NCI-H524 (cell line): ENCODE data around the gene CRBN.

ENCODE experiments used
- DNase-seq, 2 experiments: peaks; one replicate each; lab custom pipeline; 2025; lab: John Stamatoyannopoulos, UW

Gene CRBN

DNA sequence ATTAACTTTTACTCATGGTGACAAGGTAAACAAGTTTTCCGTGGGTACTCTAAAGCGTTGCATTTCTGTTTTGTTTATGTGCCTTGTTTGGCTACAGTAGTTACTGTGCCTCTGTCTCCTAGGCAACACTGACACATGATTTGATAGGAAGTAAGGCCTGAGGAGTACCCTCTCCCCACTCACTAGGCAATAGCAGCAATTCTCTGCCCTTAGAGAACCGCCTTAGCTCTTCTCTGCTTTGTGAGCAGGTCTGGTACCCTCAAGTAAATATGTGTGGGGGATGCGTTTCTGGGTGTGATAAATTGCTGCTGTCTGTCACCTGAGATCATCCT is 69.2 kb downstream of the CRBN start, which contains the start of gene IL5RA:
TSS of gene IL5RA (minus strand) at position 76 of the 332 bp plus-strand sequence. CDS start 5,390 bp downstream, outside the sequence.
- no peak for DNase-seq

DNA sequence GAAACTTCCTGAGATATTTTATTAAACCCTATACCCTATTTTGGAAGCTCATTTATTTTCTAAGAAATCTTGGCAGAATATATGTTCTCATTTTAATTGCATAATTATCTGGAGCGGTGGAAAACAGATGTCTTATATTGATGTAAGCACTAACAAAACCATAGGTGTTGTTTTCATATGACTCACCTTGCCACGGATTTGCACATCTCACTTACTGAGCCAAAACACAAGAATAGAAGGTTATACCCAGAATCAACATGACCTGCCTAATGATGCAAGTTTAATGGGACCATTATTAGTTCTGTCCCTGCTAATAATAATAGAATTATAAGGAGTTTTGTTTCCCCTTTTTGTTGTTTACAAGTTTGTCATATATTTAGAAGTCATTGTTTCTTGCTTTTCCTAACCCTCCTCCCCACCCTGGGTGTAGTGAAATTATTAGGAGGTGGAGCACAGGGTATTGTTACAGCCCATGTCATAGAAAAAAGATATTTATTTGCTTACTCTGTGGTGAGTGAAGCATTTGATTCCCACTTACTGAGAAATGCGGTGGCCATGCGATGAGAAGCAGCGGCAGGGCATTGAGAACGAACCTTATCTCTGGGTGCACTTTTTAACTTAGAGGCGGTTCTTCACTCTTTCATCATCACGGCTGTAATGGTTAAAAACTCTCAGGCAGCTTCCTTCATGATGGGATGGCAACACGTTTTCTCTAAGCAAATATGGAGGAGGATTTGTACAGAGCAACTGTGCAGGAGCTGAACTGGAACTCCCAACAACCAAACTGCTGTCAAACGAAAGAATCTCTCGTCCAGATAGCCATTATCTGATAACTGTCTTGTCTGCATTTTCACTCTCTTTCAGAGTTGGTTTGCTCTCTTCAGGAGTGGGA is 69.8 kb downstream of the CRBN start:
- DNase-seq: no peak

DNA sequence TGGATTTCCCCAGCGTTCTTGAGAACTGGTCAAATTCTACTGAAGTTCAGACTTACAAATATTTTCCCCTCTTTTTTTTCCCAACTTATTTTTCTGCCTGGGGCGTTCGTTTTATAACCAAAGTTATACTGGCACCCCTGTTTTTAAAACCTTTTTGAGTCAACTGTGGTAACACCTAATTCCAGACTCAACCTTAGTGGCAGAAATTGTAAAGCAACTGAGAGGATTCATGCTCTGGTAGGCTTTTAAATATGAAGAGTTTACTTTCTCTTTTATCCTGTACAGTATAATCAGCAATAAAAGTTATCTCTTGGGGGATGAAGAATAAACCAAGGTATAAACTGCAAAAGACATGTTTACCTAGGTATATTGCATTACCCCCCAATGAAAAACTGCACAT is 71.6 kb downstream of the CRBN start:
- no peak for DNase-seq

- no peak for DNase-seq
These were observed 72.3 kb downstream of the CRBN start for GRCh38 chr3:3107181-3107580.

DNA sequence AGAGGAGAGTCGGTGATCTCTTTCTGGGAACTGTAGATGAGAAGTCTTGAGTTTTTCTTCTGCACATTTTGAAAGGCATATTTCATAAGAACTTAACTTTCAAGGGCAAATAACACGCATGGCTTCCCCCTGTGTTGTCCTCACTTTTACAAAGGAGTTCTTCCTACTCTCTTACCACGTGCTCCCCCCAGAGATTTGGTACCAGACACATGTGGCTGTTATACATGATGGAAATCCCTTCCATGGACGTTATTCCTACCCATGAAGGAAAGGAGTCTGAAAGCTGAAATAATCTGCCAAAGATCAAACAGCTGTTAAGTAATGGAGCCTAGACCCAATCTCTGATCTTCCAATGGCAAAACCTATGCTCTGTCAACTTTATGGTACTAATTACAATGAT is 73.7 kb downstream of the CRBN start:
- DNase-seq: no peak

DNA sequence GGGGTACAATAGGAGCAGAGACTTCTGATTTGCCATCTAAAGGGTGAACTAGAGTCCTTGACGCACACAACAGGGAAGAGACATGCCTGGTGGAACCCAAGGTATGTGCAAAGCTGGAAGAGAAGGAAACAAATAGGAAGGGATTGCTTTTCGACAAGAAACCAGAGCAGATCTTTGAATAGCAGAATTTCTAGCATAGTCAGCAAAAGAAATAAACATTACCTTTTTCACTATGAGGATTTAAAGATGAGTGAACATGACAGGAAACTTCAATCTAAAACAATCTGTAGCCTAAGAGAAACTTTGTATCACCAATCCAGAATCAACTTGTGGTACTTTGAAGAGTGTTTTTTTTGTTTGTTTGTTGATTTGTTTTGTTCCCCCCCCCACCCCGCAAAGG is 74.2 kb downstream of the CRBN start:
- DNase-seq: no peak

DNA sequence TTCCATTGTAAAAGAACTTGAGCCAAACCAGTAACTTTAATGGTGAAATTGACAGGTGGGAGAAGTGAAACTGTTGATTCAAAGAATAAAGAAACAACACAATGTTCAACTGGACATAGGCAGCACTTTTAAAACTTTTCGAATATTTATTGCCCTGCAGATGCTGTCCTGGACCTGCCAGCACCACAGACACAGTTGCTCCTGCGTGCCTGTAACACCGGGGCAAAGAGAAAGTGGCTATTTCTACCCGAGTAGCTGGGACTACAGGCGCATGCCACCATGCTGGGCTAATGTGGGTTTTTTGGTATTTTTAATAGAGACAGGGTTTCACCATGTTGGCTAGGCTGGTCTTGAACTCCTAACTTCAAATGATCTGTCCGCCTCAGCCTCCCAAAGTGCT is 76.7 kb downstream of the CRBN start:
- DNase-seq: no peak

- no peak for DNase-seq
These were observed 77.6 kb downstream of the CRBN start for GRCh38 chr3:3101660-3102458.
